ENCODE measurements around the gene TMEM184A.

The TMEM184A gene

DNA sequence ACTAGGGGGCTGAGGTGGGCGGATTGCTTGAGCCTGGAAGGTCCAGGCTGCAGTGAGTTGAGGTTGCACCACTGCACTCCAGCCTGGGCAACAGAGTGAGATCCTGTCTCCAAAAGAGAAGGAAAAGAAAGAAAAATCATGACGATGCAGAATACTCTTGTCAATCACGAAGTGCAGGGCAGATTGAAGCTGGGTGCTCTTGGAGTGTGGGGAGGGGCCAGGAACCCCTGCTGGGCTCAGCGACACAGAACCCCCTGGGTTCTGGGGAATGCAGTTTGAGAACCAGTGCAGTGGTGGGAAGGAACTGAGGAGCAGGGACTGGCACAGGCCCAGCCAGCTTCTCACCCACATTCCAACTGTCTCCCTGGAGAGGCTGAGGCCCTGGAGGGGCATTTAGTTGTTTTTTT lies 41.0 kb downstream of the TMEM184A start:
- H3K4me3 ChIP-seq (ENCODE audit: low read depth, low read length), result no peak overlapping the region
- in situ Hi-C loops (cut with HindIII; ENCODE audit: low sequenced_read_pairs), result no loop called here
- TF ChIP-seq, protein P1, sequence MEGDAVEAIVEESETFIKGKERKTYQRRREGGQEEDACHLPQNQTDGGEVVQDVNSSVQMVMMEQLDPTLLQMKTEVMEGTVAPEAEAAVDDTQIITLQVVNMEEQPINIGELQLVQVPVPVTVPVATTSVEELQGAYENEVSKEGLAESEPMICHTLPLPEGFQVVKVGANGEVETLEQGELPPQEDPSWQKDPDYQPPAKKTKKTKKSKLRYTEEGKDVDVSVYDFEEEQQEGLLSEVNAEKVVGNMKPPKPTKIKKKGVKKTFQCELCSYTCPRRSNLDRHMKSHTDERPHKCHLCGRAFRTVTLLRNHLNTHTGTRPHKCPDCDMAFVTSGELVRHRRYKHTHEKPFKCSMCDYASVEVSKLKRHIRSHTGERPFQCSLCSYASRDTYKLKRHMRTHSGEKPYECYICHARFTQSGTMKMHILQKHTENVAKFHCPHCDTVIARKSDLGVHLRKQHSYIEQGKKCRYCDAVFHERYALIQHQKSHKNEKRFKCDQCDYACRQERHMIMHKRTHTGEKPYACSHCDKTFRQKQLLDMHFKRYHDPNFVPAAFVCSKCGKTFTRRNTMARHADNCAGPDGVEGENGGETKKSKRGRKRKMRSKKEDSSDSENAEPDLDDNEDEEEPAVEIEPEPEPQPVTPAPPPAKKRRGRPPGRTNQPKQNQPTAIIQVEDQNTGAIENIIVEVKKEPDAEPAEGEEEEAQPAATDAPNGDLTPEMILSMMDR (IDR thresholded peaks at IDR 0.05; ENCODE audit: low read depth, low read length), result no peak
- DNase-seq (ENCODE audit: low read depth, low spot score), result no peak

DNA sequence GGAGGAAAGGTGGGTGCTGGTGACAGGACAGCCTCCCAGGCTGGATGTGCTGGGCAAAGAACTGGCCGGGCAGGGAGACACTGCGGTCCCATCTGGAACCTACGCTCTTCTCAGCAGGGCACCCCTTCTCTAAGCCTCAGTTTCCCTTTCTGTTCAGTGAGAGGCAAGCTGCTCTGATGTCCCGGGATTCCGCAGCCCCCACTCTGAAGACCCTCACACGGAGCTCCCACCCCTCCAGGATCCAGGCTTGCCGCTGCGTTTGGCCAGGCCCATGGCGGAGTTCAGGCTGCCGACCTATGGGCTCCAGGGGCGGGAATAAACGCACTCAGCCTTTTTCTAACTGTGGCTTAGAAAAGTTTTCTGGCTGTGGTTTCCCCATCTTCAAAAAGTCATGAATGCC lies 41.6 kb downstream of the TMEM184A start:
- no peak overlapping the region for H3K4me3 ChIP-seq (ENCODE audit: low read depth, low read length)
- DNase-seq (ENCODE audit: low read depth, low spot score), result no peak
- in situ Hi-C loops (cut with HindIII; ENCODE audit: low sequenced_read_pairs), result no loop called here
- TF ChIP-seq, protein P1 (IDR thresholded peaks at IDR 0.05; ENCODE audit: low read depth, low read length), result no peak

DNA sequence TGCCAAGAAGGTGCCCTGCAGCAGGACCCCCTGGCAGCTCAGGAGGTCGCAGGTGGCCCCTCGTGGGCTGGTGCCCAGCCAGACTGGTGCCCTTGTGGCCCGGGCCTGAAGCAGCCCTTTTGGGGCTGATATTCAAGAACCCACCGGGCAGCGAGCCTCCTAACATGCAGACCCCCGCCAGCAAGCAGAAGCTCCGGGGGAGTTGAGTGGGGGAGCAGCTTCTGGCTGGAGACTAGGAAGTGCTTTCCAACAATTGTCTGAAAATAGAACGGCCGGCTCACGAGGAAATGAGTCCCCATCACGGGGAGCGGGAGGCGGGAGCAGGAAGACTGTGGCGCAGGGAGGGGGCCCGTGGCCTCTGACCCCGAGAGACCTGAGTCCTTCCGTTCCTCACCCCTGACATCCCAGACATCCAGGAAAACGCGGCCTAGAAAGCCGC lies 42.3 kb downstream of the TMEM184A start:
- in situ Hi-C loops (cut with HindIII; ENCODE audit: low sequenced_read_pairs), result no loop called here
- peak; percentile 19 for DNase-seq (ENCODE audit: low read depth, low spot score)
- no peak overlapping the region for H3K4me3 ChIP-seq (ENCODE audit: low read depth, low read length)
- TF ChIP-seq, protein P1 (IDR thresholded peaks at IDR 0.05; ENCODE audit: low read depth, low read length), result no peak

- no peak overlapping the region for H3K4me3 ChIP-seq (ENCODE audit: low read depth, low read length)
Measured at GRCh38 chr7:1512781-1513656, 43.0 kb downstream of the TMEM184A start.

DNA sequence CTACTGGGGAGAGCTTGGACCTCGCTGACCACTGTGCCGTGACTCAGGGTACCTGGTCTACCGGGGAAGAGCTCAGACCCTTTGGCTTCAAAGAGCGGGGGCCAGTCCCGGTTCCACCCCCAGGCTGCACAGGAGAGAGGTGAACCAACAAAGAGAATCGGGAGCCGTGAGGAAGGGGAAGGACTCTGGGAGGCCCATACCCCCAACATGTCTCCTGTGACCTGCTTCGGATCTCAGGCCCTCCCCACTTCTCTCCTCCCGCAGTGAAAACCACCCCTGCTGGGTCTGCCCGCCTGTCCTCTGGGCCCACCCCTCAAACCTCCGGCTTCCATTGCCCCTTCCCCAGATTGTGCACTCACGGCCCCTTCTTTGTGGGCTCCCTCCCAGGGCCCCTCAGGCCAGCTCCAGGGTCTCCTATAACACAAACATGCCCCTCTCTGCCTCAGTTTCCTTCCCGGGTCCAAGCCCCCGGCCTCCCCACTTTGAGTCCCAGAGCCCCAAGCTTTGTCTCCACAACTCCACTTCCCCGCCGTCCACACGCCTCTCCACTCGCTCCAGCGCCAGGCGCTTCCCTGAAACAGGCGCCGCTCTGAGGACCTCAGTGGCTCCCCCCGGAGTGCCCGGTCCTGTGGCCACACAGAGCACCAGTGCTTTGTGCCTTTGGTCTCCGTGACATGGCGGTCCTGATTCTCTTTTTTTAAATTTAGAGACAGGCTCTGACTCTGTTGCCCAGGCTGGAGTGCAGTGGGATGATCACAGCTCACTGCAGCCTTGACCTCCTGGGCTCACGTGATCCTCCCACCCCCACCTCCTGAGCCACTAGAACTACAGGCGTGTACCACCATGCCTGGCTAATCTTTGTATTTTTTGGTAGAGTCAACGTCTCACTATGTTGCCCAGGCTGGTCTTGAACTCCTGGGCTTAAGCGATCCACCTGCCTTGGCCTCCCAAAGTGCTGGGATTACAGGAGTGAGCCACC lies 44.3 kb downstream of the TMEM184A start:
- in situ Hi-C loops (cut with HindIII; ENCODE audit: low sequenced_read_pairs), result no loop called here
- DNase-seq (ENCODE audit: low read depth, low spot score), result no peak
- TF ChIP-seq, protein P1 (IDR thresholded peaks at IDR 0.05; ENCODE audit: low read depth, low read length), result no peak
- no peak overlapping the region for H3K4me3 ChIP-seq (ENCODE audit: low read depth, low read length)

More at GRCh38 chr7:1512781-1513656, 43.0 kb downstream of the TMEM184A start:
- TF ChIP-seq, protein P1 (IDR thresholded peaks at IDR 0.05; ENCODE audit: low read depth, low read length), result no peak
- peak; percentile 74 for DNase-seq (ENCODE audit: low read depth, low spot score)
- in situ Hi-C loops (cut with HindIII; ENCODE audit: low sequenced_read_pairs), result no loop called here

DNA sequence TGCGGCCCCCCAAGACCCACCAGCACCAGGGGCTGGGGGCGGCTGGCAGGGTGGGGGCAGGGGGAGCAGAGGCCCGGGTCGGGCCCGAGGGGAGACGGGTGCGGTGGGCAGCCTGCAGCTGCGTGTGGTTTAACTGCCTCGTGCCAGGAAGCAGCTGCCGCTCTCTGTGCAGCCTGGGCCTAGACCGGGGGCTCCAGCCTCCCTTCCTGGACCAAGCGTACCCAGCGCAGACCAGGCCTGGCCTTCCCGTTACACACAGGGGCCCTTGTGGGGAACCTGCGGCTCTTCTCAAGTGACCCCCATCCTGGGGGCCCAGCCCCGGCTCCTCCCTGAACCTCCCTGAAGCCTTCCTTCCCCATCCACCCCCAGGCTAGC lies 45.2 kb downstream of the TMEM184A start:
- in situ Hi-C loops (cut with HindIII; ENCODE audit: low sequenced_read_pairs), result no loop called here
- no peak for DNase-seq (ENCODE audit: low read depth, low spot score)
- H3K4me3 ChIP-seq (ENCODE audit: low read depth, low read length), result no peak overlapping the region
- TF ChIP-seq, protein P1 (IDR thresholded peaks at IDR 0.05; ENCODE audit: low read depth, low read length), result no peak
